WI38 (cell line): ENCODE data around the gene CNIH2.
"Not testable (repeated sequence)": the region's sequence is repeated elsewhere in the genome, so short reads cannot be mapped to it uniquely, and the experiment has no call there.

Experiments used
- H3K4me3 ChIP-seq: 2 replicates; pipeline ENCODE4 v1.5.1; 2011; ENCODE audit warnings: low read depth, mild to moderate bottlenecking, control low read depth, low read length
- CTCF ChIP-seq: IDR thresholded peaks from 2 replicates; pipeline ENCODE4 v1.5.1; 2012; ENCODE audit warnings: low read depth, mild to moderate bottlenecking, control low read depth, low read length

Gene CNIH2

GRCh38 chr11:66302656-66303055, 24.7 kb downstream of the CNIH2 start:
- no peak overlapping the region for H3K4me3 ChIP-seq
- no peak for TF ChIP-seq CTCF

GRCh38 chr11:66309475-66309874, 31.5 kb downstream of the CNIH2 start:
- no peak overlapping the region for H3K4me3 ChIP-seq
- no peak for TF ChIP-seq CTCF

GRCh38 chr11:66310324-66310723, 32.3 kb downstream of the CNIH2 start:
- TF ChIP-seq CTCF = no peak
- no peak overlapping the region for H3K4me3 ChIP-seq

- H3K4me3 ChIP-seq = not testable (repeated sequence)
These were observed 32.9 kb downstream of the CNIH2 start for GRCh38 chr11:66310803-66311440.

- peak overlapping the region; percentile 66 for H3K4me3 ChIP-seq
- peak; percentile 92; the same call in 1 of the 2 replicates for TF ChIP-seq CTCF
These were observed 33.5 kb downstream of the CNIH2 start for GRCh38 chr11:66311470-66311964.

GRCh38 chr11:66311965-66312548, 34.1 kb downstream of the CNIH2 start:
- H3K4me3 ChIP-seq = peak overlapping the region; percentile 66
- TF ChIP-seq CTCF = no peak; the same call in 1 of the 2 replicates

GRCh38 chr11:66312549-66313320, 34.8 kb downstream of the CNIH2 start:
- no peak for TF ChIP-seq CTCF
- H3K4me3 ChIP-seq = peak overlapping the region; percentile 66
